Stimulated activated CD8-positive, alpha-beta memory T cell treated with anti-CD3 and anti-CD28 coated beads, Interleukin-15, amount 100 ng/mL, for 48 hours (primary cell): ENCODE data around the gene PASK.

Experiments
- DNase-seq, 2 donors: peaks; one replicate each; pipeline ENCODE4 v3.0.0-alpha.2; 2020; ENCODE audit warnings: low read depth in 2 of 2

Gene PASK

GRCh38 chr2:241147336-241147735 lies 1.9 kb downstream of the PASK start:
- DNase-seq = no peak

GRCh38 chr2:241146286-241146685 lies 3.0 kb downstream of the PASK start:
- DNase-seq = no peak

DNA sequence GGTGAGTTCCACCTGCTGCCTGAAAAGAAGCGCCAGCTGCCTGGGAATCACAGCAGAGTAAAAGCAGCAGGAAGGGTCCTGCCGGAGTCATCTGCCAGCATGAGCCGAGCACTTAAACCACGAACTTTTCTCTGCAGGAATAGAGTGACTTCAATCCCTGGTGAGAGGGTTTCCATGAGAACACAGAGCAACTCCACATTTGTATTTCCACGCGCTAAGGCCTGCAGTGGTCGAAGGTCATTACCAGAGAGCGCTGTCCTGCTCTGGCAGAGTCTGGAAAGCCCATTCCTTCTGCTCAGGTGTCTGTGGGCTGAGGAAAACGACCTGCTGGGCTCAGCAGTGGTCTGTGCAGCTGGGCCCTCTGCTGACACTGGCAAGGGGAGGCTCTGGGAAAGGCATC lies 6.7 kb downstream of the PASK start:
- no peak for DNase-seq

GRCh38 chr2:241142063-241142462 lies 7.2 kb downstream of the PASK start:
- no peak for DNase-seq

DNA sequence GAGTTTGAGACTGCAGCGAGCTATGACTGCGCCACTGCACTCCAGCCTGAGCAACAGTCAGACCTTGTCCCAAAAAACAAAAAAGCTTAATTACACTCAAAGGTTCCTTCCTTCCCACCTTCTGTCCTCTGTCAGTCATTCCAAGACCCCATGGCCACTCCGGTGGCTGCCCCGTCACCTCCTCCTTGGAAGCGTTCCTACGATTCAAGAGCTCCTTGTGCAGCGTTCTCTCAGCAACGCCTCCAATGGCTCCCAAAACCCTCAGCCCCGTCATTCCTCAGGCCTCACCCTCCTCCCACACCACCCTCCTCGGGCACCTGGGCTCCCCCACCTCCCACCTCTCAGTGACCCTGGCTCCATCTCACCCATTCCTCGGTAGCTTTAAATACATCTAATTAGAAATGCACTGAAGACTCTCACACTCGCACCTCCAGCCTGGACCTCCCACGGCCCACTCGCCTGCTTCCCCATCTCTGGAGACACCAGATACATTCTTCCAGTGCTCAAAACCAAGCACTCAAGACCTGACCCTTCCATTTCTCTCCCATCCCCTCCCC lies 8.0 kb downstream of the PASK start:
- DNase-seq = no peak

GRCh38 chr2:241140445-241140840 lies 8.8 kb downstream of the PASK start:
- DNase-seq = no peak

DNA sequence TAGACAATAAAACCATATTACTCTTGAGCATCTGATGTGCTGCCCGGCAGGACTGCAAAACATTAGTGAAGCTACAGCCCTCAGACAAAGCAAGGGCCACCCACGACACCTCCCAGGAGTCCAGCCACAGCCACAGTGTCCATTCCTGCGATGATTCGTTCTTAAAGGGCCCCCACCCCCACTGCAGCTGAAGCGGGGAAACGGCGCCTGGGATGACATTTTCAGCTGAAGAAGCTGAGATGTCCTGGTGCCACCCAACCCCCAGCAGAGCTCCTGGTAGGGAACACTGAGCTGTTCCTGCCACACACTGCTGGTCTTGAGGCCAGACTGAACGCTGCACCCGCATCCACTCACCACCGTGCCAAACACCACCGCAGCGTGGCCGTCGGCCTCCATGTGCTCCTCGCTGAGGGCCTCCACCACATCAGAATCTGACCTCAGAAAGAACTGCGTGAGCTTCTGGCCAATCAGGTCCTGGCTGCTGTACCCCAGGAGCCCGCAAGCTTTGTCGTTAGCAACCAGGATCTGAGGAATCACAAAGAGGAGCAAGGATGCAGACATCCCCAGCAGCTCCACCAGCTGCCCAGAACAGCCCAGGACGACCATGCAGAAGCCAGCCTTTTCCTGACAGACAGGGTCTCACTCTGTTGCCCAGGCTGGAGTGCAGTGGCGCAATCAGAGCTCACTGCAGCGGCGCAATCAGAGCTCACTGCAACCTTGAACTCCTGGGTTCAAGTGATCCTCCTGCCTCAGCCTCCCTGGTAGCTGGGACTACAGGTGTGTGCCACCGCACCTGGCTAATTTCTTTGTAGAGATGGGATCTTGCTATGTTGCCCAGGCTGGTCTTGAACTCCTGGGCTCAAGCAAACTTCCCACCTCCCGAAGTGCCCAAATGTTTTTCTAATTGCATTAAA lies 9.5 kb downstream of the PASK start:
- no peak for DNase-seq

GRCh38 chr2:241138471-241138870 lies 10.8 kb downstream of the PASK start:
- no peak for DNase-seq

- DNase-seq = no peak
Measured at GRCh38 chr2:241137276-241138190, 11.7 kb downstream of the PASK start.

GRCh38 chr2:241136661-241137260 lies 12.5 kb downstream of the PASK start:
- no peak for DNase-seq

DNA sequence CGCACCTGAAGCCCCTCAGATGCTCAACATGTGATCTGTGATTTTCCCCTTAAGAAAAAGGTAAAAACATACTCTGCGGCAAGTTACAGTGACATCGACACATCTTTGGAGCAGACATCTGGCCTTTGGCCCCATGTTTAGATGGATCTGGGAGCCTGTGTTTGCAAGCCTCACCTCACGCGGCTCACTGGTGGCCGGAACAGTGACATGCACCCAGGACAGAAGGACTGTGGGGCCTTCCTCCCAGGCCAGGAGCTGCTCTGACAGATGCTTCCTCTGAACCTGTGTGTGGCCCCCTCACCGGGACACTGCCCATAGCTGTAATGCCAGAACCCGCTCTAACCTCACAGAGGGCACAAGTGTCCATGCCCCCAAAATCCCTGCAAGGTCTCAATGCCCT lies 13.1 kb downstream of the PASK start:
- DNase-seq = no peak

DNA sequence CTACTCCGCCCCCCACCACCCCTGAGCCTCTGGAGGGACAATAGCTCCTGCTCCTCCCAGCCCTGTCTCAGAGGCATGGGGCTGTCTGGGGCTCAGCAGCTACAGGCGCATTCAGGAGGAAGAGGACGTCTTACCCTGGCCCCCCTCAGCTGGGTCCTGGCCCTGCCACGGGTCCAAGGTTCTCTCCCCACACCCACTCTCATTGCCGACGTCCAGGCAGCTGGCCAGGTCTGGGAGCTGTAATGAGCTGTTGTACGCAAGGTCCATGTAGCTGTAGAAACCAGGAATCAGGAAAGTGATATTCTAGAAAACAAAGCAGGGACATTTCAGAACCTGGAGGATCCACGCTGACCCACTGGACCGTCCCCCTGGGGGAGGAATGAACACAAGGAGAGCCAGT lies 13.5 kb downstream of the PASK start:
- DNase-seq = no peak

GRCh38 chr2:241134711-241135110 lies 14.6 kb downstream of the PASK start:
- no peak for DNase-seq

GRCh38 chr2:241133436-241133820 lies 15.8 kb downstream of the PASK start:
- no peak for DNase-seq

DNA sequence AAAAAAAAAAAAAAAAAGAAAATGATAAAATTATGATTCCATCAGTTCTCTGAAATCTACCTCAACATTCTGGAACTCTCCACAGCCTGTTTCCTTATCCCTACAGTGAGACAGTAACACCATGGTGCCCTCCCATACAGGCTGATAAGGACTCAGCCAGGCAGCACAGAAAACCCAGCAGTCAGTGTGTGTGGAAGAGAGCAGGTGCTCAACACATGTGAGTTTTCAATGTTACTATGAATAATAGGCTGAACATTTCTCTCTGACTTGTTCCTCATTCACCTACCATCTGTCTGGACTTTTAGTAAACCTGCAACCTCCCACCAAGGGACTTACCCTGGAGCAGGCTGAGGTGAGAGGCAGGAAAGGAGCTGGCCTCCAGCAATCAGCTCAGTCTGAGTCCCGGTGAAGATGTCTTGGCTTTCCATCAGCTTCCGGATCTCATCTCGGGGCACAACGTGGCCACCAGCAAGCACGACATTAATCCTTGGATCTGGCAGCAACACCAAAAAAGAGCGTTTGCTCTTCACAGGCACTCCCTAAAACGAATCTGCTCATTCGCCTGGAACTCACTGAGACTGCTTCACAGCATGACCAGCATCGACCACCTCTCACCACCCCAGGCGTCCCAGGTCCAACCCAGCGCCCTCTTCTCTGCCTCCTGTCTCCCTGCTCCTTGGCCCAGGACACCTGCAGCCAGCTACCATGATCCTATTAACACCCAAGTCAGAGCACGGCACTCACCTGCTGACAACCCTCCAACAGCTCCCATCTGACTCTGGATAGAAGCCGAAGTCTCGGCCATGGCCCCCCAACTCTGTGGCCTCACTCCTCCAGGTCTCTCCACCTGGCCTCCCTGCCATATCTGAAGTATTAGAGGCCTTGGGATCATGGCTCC lies 16.5 kb downstream of the PASK start:
- DNase-seq = no peak

GRCh38 chr2:241131531-241131930 lies 17.7 kb downstream of the PASK start:
- DNase-seq = no peak

DNA sequence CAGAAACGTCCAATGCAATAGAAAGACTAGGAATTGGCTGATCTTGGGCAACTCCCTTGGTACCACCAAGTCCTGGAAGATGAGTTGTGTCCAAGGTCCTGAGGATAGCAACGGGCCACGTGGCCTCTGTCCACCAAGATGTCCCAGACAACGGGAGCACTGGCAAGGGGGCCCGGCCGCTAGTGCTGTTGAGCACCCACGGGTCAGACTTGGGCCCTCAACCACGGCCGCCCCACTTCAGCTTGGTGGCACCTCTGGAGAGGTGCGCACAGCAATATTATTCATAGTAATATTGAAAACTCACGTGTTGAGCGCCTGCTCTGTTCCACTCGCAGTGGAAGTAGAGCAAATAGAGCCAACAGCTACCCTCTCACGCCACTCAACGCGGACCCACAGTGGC lies 19.0 kb downstream of the PASK start:
- no peak for DNase-seq

- DNase-seq = no peak
Measured at GRCh38 chr2:241129086-241129871, 20.0 kb downstream of the PASK start.

- no peak for DNase-seq
Measured at GRCh38 chr2:241128266-241128665, 21.0 kb downstream of the PASK start.

- no peak for DNase-seq
Measured at GRCh38 chr2:241126771-241127202, 22.5 kb downstream of the PASK start.
